Small intestine (tissue), 7 donors: ENCODE results near the gene CTNNA3. TPM values are rescaled to one million over a fixed set of nuclear protein-coding genes. Genes with fewer than 3 reads are reported as not detected.

Source experiments
- DNase-seq, 2 donors: peaks; one replicate each; pipeline versions ENCODE4 v3.0.0 to v3.0.0-alpha.2; 2013
- FAIRE-seq: peaks from 2 replicates; lab custom pipeline; 2012; peaks lifted over from hg19 to GRCh38; lab: Jason Lieb, UNC
- H3K27ac ChIP-seq, 3 donors: one replicate each; pipeline ENCODE4 v1.5.1; 2013; ENCODE audit warnings: low read length in 2 of 3, mild to moderate bottlenecking in 2 of 3, control low read depth in 1 of 3, inconsistent platforms in 1 of 3, low read depth in 1 of 3, moderate library complexity in 1 of 3
- H3K27me3 ChIP-seq, 3 donors: one replicate each; pipeline ENCODE4 v1.6.1; 2013; ENCODE audit warnings: low read length in 3 of 3, inconsistent platforms in 1 of 3; ENCODE audit not compliant: control insufficient read depth in 3 of 3, insufficient read depth in 3 of 3
- H3K36me3 ChIP-seq, 3 donors: one replicate each; pipeline ENCODE4 v1.6.1; 2013; ENCODE audit warnings: low read length in 3 of 3, inconsistent platforms in 1 of 3, low read depth in 1 of 3, mild to moderate bottlenecking in 1 of 3, moderate library complexity in 1 of 3; ENCODE audit not compliant: control insufficient read depth in 3 of 3, insufficient read depth in 2 of 3
- H3K4me1 ChIP-seq, 3 donors: one replicate each; pipeline ENCODE4 v1.6.1; 2013; ENCODE audit warnings: low read length in 2 of 3, inconsistent platforms in 1 of 3, low read depth in 1 of 3, mild to moderate bottlenecking in 1 of 3, moderate library complexity in 1 of 3; ENCODE audit not compliant: control insufficient read depth in 3 of 3, insufficient read depth in 2 of 3
- H3K4me3 ChIP-seq, 3 donors: one replicate each; pipeline ENCODE4 v1.5.1; 2013; ENCODE audit warnings: low read length in 3 of 3, control low read depth in 1 of 3, inconsistent platforms in 1 of 3, low read depth in 1 of 3, mild to moderate bottlenecking in 1 of 3, moderate library complexity in 1 of 3
- H3K9me3 ChIP-seq, 2 donors: one replicate each; pipeline ENCODE4 v1.6.1; 2013; ENCODE audit warnings: low read depth in 1 of 2, low read length in 1 of 2; ENCODE audit not compliant: control insufficient read depth in 2 of 2, insufficient read depth in 1 of 2
- WGBS, 3 donors: extraction: QIAGEN DNeasy Blood & Tissue Kit; methylation state at CpG; one replicate each; pipeline ENCODE4 v1.1.7; 2013; 5-methylcytosine and 5-hydroxymethylcytosine counted together
- polyA plus RNA-seq, 4 donors: library from polyadenylated mRNA; stranded (reverse) in 3 of 4; unstranded in 1 of 4; fragments of 200-250 nt in 3 of 4; fragments of 120-200 nt in 1 of 4; gene quantifications; one replicate each; pipeline versions ENCODE4 v1.2.1 to v1.2.3, GENCODE V29; 2013
- donor health status: healthy with polysubstance abuse.
- donor health status: control.
- donor health status: control.
- donor health status: Bipolar disorder and iron deficiency.
- donor health status: healthy.

CTNNA3 gene
- polyA plus RNA-seq, 4 donors, result 0.24 to 0.38 TPM; not detected in 2

GRCh38 chr10:67473850-67474633 is 222.0 kb downstream of the CTNNA3 start:
- H3K4me3 ChIP-seq, result no peak overlapping the region
- FAIRE-seq (no peak), DNase-seq (peak in 1 of 2 donors; percentile 8)
- 40 to 62% (median 60%) methylated on average over 3 of the region's 3 CpGs for WGBS, 3 donors
- H3K27me3 ChIP-seq, result no peaks in the 10 kb centered on the region
- no peaks in the 10 kb centered on the region for H3K36me3 ChIP-seq
- H3K9me3 ChIP-seq, result peaks cover 0 to 18% of the 10 kb centered on the region in 2 donors
- no peaks in the 10 kb centered on the region for H3K4me1 ChIP-seq
- no peak overlapping the region for H3K27ac ChIP-seq

GRCh38 chr10:67471022-67471421 is 225.0 kb downstream of the CTNNA3 start:
- Histone ChIP-seq H3K36me3 (no peaks in the 10 kb centered on the region), H3K4me1 (no peaks in the 10 kb centered on the region), H3K27me3 (no peaks in the 10 kb centered on the region), H3K9me3 (peaks cover 0 to 2% of the 10 kb centered on the region in 2 donors), H3K27ac (no peak overlapping the region), H3K4me3 (no peak overlapping the region)
- 68 to 82% (median 78%) methylated on average over 3 of the region's 3 CpGs for WGBS, 3 donors
- DNase-seq, result no peak
- no peak for FAIRE-seq

- H3K4me1 ChIP-seq, result no peaks in the 10 kb centered on the region
- DNase-seq, result no peak
- no peak overlapping the region for H3K27ac ChIP-seq
- H3K27me3 ChIP-seq, result no peaks in the 10 kb centered on the region
- H3K9me3 ChIP-seq, result no peaks in the 10 kb centered on the region
- H3K4me3 ChIP-seq, result no peak overlapping the region
- H3K36me3 ChIP-seq, result no peaks in the 10 kb centered on the region
- no peak for FAIRE-seq
- WGBS, 3 donors, result 38 to 80% (median 66%) methylated on average over 3 of the region's 3 CpGs
Measured at GRCh38 chr10:67464278-67464677, 231.7 kb downstream of the CTNNA3 start.

DNA sequence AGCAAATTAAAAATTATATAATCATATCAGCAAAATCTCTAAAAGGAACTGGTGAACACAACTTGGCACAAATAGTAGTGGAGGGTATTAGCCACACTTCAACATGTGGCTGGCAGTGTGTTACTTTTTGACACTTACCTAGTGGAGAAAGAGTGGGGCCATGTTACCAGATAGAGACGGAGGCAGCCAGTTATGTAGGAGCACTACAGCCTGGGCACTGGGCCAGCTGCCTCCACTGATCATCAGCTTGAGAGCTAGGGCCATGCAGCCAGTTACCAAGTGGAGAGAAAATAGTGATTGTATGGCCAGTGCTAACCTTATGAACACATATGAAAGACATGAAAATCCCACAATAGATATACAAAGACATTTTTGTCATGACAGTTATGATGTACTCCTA is 243.1 kb downstream of the CTNNA3 start:
- DNase-seq (no peak), FAIRE-seq (no peak)
- Histone ChIP-seq H3K36me3 (no peaks in the 10 kb centered on the region), H3K4me1 (no peaks in the 10 kb centered on the region), H3K27ac (no peak overlapping the region), H3K27me3 (no peaks in the 10 kb centered on the region), H3K4me3 (no peak overlapping the region), H3K9me3 (peaks cover 0 to 3% of the 10 kb centered on the region in 2 donors)
- WGBS, 3 donors, result 73 to 82% (median 75%) methylated on average over 1 of the region's 1 CpG

DNA sequence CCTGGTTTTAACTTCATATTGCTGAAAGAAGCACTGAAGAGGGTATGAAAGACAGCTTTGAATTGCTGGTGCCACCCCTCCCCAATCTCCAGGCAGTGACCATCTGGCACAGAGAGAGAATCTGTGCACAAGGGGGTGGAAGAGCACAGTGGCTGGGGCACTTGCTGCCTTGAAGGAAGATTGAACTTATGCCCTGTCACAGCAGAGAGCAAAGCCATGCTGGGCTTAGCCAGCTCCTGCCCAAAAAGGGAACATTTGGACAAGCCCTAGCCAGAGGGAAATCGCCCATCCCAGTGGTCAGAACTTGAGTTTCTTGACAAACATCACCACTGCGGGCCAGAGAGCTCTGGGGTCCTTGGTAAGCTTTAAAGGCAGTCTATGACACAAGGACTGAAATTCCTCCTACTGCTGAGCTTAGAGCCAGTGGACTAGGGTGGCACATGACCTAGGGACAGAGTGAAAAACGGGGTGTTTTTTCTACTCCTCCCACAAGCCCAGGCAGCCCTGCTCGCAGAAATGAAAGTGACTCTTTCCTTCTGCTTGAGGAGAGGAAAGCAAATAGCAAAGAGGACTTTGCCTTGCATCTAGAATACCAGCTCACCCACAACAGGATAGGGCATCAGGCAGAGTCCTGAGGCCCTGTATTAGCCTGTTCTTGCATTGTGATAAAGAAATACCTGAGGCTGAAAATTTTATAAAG is 257.2 kb downstream of the CTNNA3 start:
- WGBS, 3 donors, result 28 to 50% (median 36%) methylated on average over 4 of the region's 4 CpGs
- Histone ChIP-seq H3K4me3 (no peak overlapping the region), H3K27me3 (no peaks in the 10 kb centered on the region), H3K9me3 (no peaks in the 10 kb centered on the region), H3K27ac (peak overlapping the region in 1 of 3 donors; percentile 48), H3K36me3 (no peaks in the 10 kb centered on the region), H3K4me1 (peaks cover 0 to 8% (median 0%) of the 10 kb centered on the region in 3 donors)
- DNase-seq (peak; percentile 57 to 65), FAIRE-seq (no peak)

GRCh38 chr10:67433276-67433675 is 262.7 kb downstream of the CTNNA3 start:
- no peaks in the 10 kb centered on the region for H3K4me1 ChIP-seq
- 55 to 63% (median 59%) methylated on average over 2 of the region's 2 CpGs for whole genome bisulfite sequencing, 3 donors
- no peak overlapping the region for H3K27ac ChIP-seq
- no peak for DNase-seq
- FAIRE-seq, result no peak
- no peaks in the 10 kb centered on the region for H3K36me3 ChIP-seq
- no peaks in the 10 kb centered on the region for H3K9me3 ChIP-seq
- H3K4me3 ChIP-seq, result no peak overlapping the region
- peaks cover 0 to 1% (median 0%) of the 10 kb centered on the region in 3 donors for H3K27me3 ChIP-seq

DNA sequence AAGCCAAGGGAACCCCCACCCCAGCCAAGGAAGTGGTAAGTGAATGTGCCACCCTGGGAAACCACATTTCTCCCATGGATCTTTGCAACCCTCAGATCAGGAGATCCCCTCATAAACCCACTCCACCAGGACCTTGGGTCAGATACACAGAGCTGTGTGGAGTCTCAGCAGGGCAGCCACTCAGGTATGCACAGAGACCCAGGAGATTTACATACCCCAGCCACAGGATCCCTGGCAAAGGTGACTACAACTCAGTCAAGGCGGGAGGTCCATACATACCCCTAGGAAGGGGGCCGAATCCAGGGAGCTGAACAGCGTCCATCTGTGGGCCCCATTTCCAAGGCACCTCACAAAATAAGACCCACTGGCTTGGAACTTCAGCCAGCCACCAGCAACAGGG is 293.4 kb downstream of the CTNNA3 start:
- no peak for DNase-seq
- Histone ChIP-seq H3K36me3 (no peaks in the 10 kb centered on the region), H3K27ac (no peak overlapping the region), H3K27me3 (no peaks in the 10 kb centered on the region), H3K9me3 (peaks cover 0 to 7% of the 10 kb centered on the region in 2 donors), H3K4me1 (no peaks in the 10 kb centered on the region), H3K4me3 (no peak overlapping the region)
- FAIRE-seq, result no peak
- 72 to 86% (median 84%) methylated on average over 3 of the region's 3 CpGs for WGBS, 3 donors

GRCh38 chr10:67401711-67402110 is 294.3 kb downstream of the CTNNA3 start:
- no peak overlapping the region for H3K4me3 ChIP-seq
- H3K9me3 ChIP-seq, result peaks cover 0 to 7% of the 10 kb centered on the region in 2 donors
- FAIRE-seq, result no peak
- 13 to 28% (median 26%) methylated on average over 1 of the region's 1 CpG for WGBS, 3 donors
- no peak overlapping the region for H3K27ac ChIP-seq
- no peak for DNase-seq
- no peaks in the 10 kb centered on the region for H3K4me1 ChIP-seq
- no peaks in the 10 kb centered on the region for H3K27me3 ChIP-seq
- H3K36me3 ChIP-seq, result no peaks in the 10 kb centered on the region
